ENCODE measurements around the gene NSUN2.
A peak's percentile ranks its signal among the peaks of the same experiment; 100 is the strongest.

Gene NSUN2

GRCh38 chr5:6606884-6607558 lies 25.8 kb downstream of the NSUN2 start:
- peaks cover 0 to 2% of the 10 kb centered on the region in 2 donors for H3K4me1 Mint-ChIP-seq
- no peak for ATAC-seq (replicated peaks)
- H3K9me3 Mint-ChIP-seq = no peaks in the 10 kb centered on the region
- H3K4me3 Mint-ChIP-seq = no peak overlapping the region
- no peaks in the 10 kb centered on the region for H3K27me3 Mint-ChIP-seq
- no peak for DNase-seq
- H3K27ac Mint-ChIP-seq = peak overlapping the region; percentile 20
- H3K36me3 Mint-ChIP-seq = peaks cover 51 to 53% of the 10 kb centered on the region in 2 donors

- Mint-ChIP-seq H3K9me3 (no peaks in the 10 kb centered on the region), H3K4me1 (peaks cover 0 to 2% of the 10 kb centered on the region in 2 donors), H3K27me3 (no peaks in the 10 kb centered on the region), H3K36me3 (peaks cover 54 to 63% of the 10 kb centered on the region in 2 donors), H3K4me3 (no peak overlapping the region), H3K27ac (no peak overlapping the region)
- DNase-seq = no peak
- ATAC-seq (replicated peaks) = no peak
Observed at GRCh38 chr5:6604946-6605345, 27.9 kb downstream of the NSUN2 start.

- H3K27me3 Mint-ChIP-seq = no peaks in the 10 kb centered on the region
- peaks cover 0 to 2% of the 10 kb centered on the region in 2 donors for H3K4me1 Mint-ChIP-seq
- H3K36me3 Mint-ChIP-seq = peaks cover 49 to 63% of the 10 kb centered on the region in 2 donors
- ATAC-seq (replicated peaks) = no peak
- H3K4me3 Mint-ChIP-seq = no peak overlapping the region
- H3K9me3 Mint-ChIP-seq = no peaks in the 10 kb centered on the region
- DNase-seq = no peak
- no peak overlapping the region for H3K27ac Mint-ChIP-seq
Observed at GRCh38 chr5:6604341-6604740, 28.5 kb downstream of the NSUN2 start.

- Mint-ChIP-seq H3K27ac (no peak overlapping the region), H3K36me3 (peaks cover 48 to 70% of the 10 kb centered on the region in 2 donors), H3K27me3 (no peaks in the 10 kb centered on the region), H3K4me3 (no peak overlapping the region), H3K9me3 (no peaks in the 10 kb centered on the region), H3K4me1 (peaks cover 0 to 2% of the 10 kb centered on the region in 2 donors)
- DNase-seq (no peak), ATAC-seq (replicated peaks) (no peak)
Observed at GRCh38 chr5:6603643-6604042, 29.2 kb downstream of the NSUN2 start.

GRCh38 chr5:6602441-6602840 lies 30.4 kb downstream of the NSUN2 start:
- ATAC-seq (replicated peaks) (no peak), DNase-seq (no peak)
- H3K27me3 Mint-ChIP-seq = no peaks in the 10 kb centered on the region
- no peaks in the 10 kb centered on the region for H3K9me3 Mint-ChIP-seq
- no peak overlapping the region for H3K27ac Mint-ChIP-seq
- no peak overlapping the region for H3K4me3 Mint-ChIP-seq
- H3K36me3 Mint-ChIP-seq = peaks cover 53 to 76% of the 10 kb centered on the region in 2 donors
- peaks cover 0 to 2% of the 10 kb centered on the region in 2 donors for H3K4me1 Mint-ChIP-seq

GRCh38 chr5:6601816-6602215 lies 31.0 kb downstream of the NSUN2 start:
- Mint-ChIP-seq H3K27ac (no peak overlapping the region), H3K27me3 (no peaks in the 10 kb centered on the region), H3K4me1 (peaks cover 0 to 2% of the 10 kb centered on the region in 2 donors), H3K36me3 (peaks cover 54 to 76% of the 10 kb centered on the region in 2 donors), H3K4me3 (no peak overlapping the region), H3K9me3 (no peaks in the 10 kb centered on the region)
- DNase-seq (no peak), ATAC-seq (replicated peaks) (no peak)

- H3K4me1 Mint-ChIP-seq = peaks cover 0 to 2% of the 10 kb centered on the region in 2 donors
- H3K27ac Mint-ChIP-seq = peak overlapping the region; percentile 42
Observed at GRCh38 chr5:6601271-6601670, 31.6 kb downstream of the NSUN2 start.

GRCh38 chr5:6599739-6600138 lies 33.1 kb downstream of the NSUN2 start:
- H3K27me3 Mint-ChIP-seq = no peaks in the 10 kb centered on the region
- no peaks in the 10 kb centered on the region for H3K9me3 Mint-ChIP-seq
- no peak overlapping the region for H3K4me3 Mint-ChIP-seq
- DNase-seq = no peak
- peaks cover 63 to 86% of the 10 kb centered on the region in 2 donors for H3K36me3 Mint-ChIP-seq
- H3K27ac Mint-ChIP-seq = no peak overlapping the region
- ATAC-seq (replicated peaks) = no peak
- peaks cover 0 to 2% of the 10 kb centered on the region in 2 donors for H3K4me1 Mint-ChIP-seq

More at GRCh38 chr5:6601271-6601670, 31.6 kb downstream of the NSUN2 start:
- H3K4me3 Mint-ChIP-seq = no peak overlapping the region
- no peaks in the 10 kb centered on the region for H3K27me3 Mint-ChIP-seq
- DNase-seq (no peak), ATAC-seq (replicated peaks) (no peak)
- H3K36me3 Mint-ChIP-seq = peaks cover 59 to 80% of the 10 kb centered on the region in 2 donors
- no peaks in the 10 kb centered on the region for H3K9me3 Mint-ChIP-seq

GRCh38 chr5:6598351-6598900 lies 34.4 kb downstream of the NSUN2 start:
- H3K36me3 Mint-ChIP-seq = peaks cover 60 to 84% of the 10 kb centered on the region in 2 donors
- H3K4me1 Mint-ChIP-seq = peaks cover 0 to 2% of the 10 kb centered on the region in 2 donors
- H3K27me3 Mint-ChIP-seq = no peaks in the 10 kb centered on the region
- no peak for ATAC-seq (replicated peaks)
- H3K27ac Mint-ChIP-seq = peak overlapping the region; percentile 20
- DNase-seq = no peak
- no peaks in the 10 kb centered on the region for H3K9me3 Mint-ChIP-seq
- no peak overlapping the region for H3K4me3 Mint-ChIP-seq

GRCh38 chr5:6597557-6597956 lies 35.3 kb downstream of the NSUN2 start:
- Mint-ChIP-seq H3K27me3 (no peaks in the 10 kb centered on the region), H3K27ac (no peak overlapping the region), H3K36me3 (peaks cover 61 to 78% of the 10 kb centered on the region in 2 donors), H3K4me3 (no peak overlapping the region), H3K9me3 (no peaks in the 10 kb centered on the region), H3K4me1 (peaks cover 0 to 2% of the 10 kb centered on the region in 2 donors)
- no peak for ATAC-seq (replicated peaks)
- no peak for DNase-seq

- peaks cover 50 to 74% of the 10 kb centered on the region in 2 donors for H3K36me3 Mint-ChIP-seq
- H3K27me3 Mint-ChIP-seq = no peaks in the 10 kb centered on the region
- peaks cover 0 to under 1% of the 10 kb centered on the region in 2 donors for H3K4me1 Mint-ChIP-seq
- H3K9me3 Mint-ChIP-seq = no peaks in the 10 kb centered on the region
- DNase-seq (no peak), ATAC-seq (replicated peaks) (no peak)
- H3K27ac Mint-ChIP-seq = no peak overlapping the region
- no peak overlapping the region for H3K4me3 Mint-ChIP-seq
Observed at GRCh38 chr5:6596388-6596787, 36.5 kb downstream of the NSUN2 start.

GRCh38 chr5:6595405-6595804 lies 37.4 kb downstream of the NSUN2 start:
- H3K27me3 Mint-ChIP-seq = no peaks in the 10 kb centered on the region
- H3K27ac Mint-ChIP-seq = no peak overlapping the region
- DNase-seq (no peak), ATAC-seq (replicated peaks) (no peak)
- peaks cover 0 to 2% of the 10 kb centered on the region in 2 donors for H3K4me1 Mint-ChIP-seq
- no peak overlapping the region for H3K4me3 Mint-ChIP-seq
- H3K36me3 Mint-ChIP-seq = peaks cover 41 to 64% of the 10 kb centered on the region in 2 donors
- H3K9me3 Mint-ChIP-seq = no peaks in the 10 kb centered on the region

- no peak for DNase-seq
- H3K27ac Mint-ChIP-seq = no peak overlapping the region
- ATAC-seq (replicated peaks) = no peak
- peaks cover 42 to 60% of the 10 kb centered on the region in 2 donors for H3K36me3 Mint-ChIP-seq
- H3K27me3 Mint-ChIP-seq = peaks cover 7 to 9% of the 10 kb centered on the region in 2 donors
- no peaks in the 10 kb centered on the region for H3K9me3 Mint-ChIP-seq
- H3K4me3 Mint-ChIP-seq = no peak overlapping the region
- H3K4me1 Mint-ChIP-seq = peaks cover 0 to 2% of the 10 kb centered on the region in 2 donors
Observed at GRCh38 chr5:6594066-6594465, 38.8 kb downstream of the NSUN2 start.

GRCh38 chr5:6593148-6594016 lies 39.5 kb downstream of the NSUN2 start:
- no peak for DNase-seq
- peaks cover 0 to 2% of the 10 kb centered on the region in 2 donors for H3K4me1 Mint-ChIP-seq
- H3K9me3 Mint-ChIP-seq = no peaks in the 10 kb centered on the region
- peaks cover 37 to 53% of the 10 kb centered on the region in 2 donors for H3K36me3 Mint-ChIP-seq
- ATAC-seq (replicated peaks) = no peak
- H3K4me3 Mint-ChIP-seq = no peak overlapping the region
- H3K27ac Mint-ChIP-seq = no peak overlapping the region
- peaks cover 7 to 9% of the 10 kb centered on the region in 2 donors for H3K27me3 Mint-ChIP-seq

All from stimulated activated naive B cell treated with anti-CD40 and anti-IgM and Interleukin-4, amounts not matched to agents 10 μg/mL and 1 μg/mL and 100 μg/mL, for 72 hours (primary cell).